K562 (cell line): ENCODE data around the gene KIF20A. TPM values are rescaled to one million over a fixed set of nuclear protein-coding genes. Genes with fewer than 3 reads are reported as not detected.

Experiments
- ATAC-seq: fragments of 200-7000 bp; cut with Tn5 transposase; 3 replicates; pipeline ENCODE4 v1.9.1; 2020; ENCODE audit warnings: moderate library complexity
- BruUV-seq: library from RNA; stranded (reverse); fragments of 400-500 nt; replicated peaks from 2 replicates; lab custom pipeline; 2021; lab: Mats Ljungman, UMichigan
- CTCF ChIA-PET: fragments of 300-600 bp; formaldehyde crosslinking; extraction: SDS; loops from one replicate; lab custom pipeline; 2021; ENCODE audit warnings: low intra/inter-chr PET ratio; lab: Yijun Ruan, JAX
- POLR2A ChIA-PET: fragments of 300-600, 350-650 bp; sonication (Branson Sonifier 250); formaldehyde crosslinking; extraction: SDS; loops from one replicate; lab custom pipeline; 2021; ENCODE audit warnings: antibody characterized with exemption, inconsistent platforms; lab: Yijun Ruan, JAX
- DNase-seq, 4 experiments: peaks; one replicate each; pipeline versions ENCODE4 v3.0.0 to v3.0.0-alpha.2; 2011 to 2018; ENCODE audit warnings: low spot score in 3 of 4, mixed read lengths in 3 of 4; ENCODE audit errors: extremely low read depth in 1 of 4
- FAIRE-seq: peaks from 2 replicates; lab custom pipeline; 2011; peaks lifted over from hg19 to GRCh38; lab: Jason Lieb, UNC
- H2AFZ ChIP-seq: 2 replicates; pipeline ENCODE4 v1.6.0; 2011; ENCODE audit warnings: low read depth, low read length, control low read depth, inconsistent platforms
- H3K27ac ChIP-seq: fragments of 200-600 bp; 3 replicates; pipeline ENCODE4 v1.8.0; 2011; ENCODE audit warnings: low read depth, mild to moderate bottlenecking, control low read depth, inconsistent platforms, low read length, moderate library complexity, mixed read lengths; ENCODE audit errors: extremely low read depth
- H3K27me3 ChIP-seq, 2 experiments: fragments of 300-600 bp in 1 of 2; 2 replicates in 1 of 2; 3 replicates in 1 of 2; pipeline versions ENCODE4 v1.6.0 to v1.8.0; 2011; ENCODE audit warnings: inconsistent platforms in 2 of 2, low read length in 2 of 2, mild to moderate bottlenecking in 1 of 2, mixed read lengths in 1 of 2, moderate library complexity in 1 of 2; ENCODE audit not compliant: control insufficient read depth in 2 of 2, insufficient read depth in 2 of 2
- H3K36me3 ChIP-seq: fragments of 300-600 bp; 3 replicates; pipeline ENCODE4 v1.8.0; 2011; ENCODE audit warnings: mild to moderate bottlenecking, low read length, inconsistent platforms; ENCODE audit not compliant: control insufficient read depth, insufficient read depth
- H3K4me1 ChIP-seq, 2 experiments: fragments of 200-600 bp in 1 of 2; replicated peaks in 1 of 2; 2 replicates in 1 of 2; 3 replicates in 1 of 2; pipeline versions ENCODE4 v1.5.1 to v1.8.0; 2011; ENCODE audit warnings: inconsistent platforms in 2 of 2, low read length in 2 of 2, mild to moderate bottlenecking in 1 of 2, mixed read lengths in 1 of 2, moderate library complexity in 1 of 2; ENCODE audit not compliant: control insufficient read depth in 2 of 2, insufficient read depth in 2 of 2
- H3K4me2 ChIP-seq: 2 replicates; pipeline ENCODE4 v1.6.1; 2011; ENCODE audit warnings: low read length, control low read depth, inconsistent platforms, mixed read lengths; ENCODE audit not compliant: insufficient read depth
- H3K4me3 ChIP-seq: fragments of 200-600 bp; sonication (generic), shearing (Covaris generic); 2 replicates; pipeline ENCODE4 v1.5.1; 2016; ENCODE audit warnings: control low read depth, inconsistent platforms
- H3K79me2 ChIP-seq: fragments of 200-600 bp; 3 replicates; pipeline ENCODE4 v1.8.0; 2011; ENCODE audit warnings: low read length, inconsistent platforms; ENCODE audit not compliant: control insufficient read depth, insufficient read depth
- H3K9ac ChIP-seq, 2 experiments: 2 replicates each; pipeline versions ENCODE4 v1.6.0 to v1.6.1; 2011; ENCODE audit warnings: low read depth in 2 of 2, low read length in 2 of 2, control low read depth in 1 of 2, inconsistent platforms in 1 of 2, mild to moderate bottlenecking in 1 of 2, mixed read lengths in 1 of 2; ENCODE audit not compliant: insufficient read depth in 1 of 2
- H3K9me1 ChIP-seq: one replicate; pipeline ENCODE4 v1.6.0; 2011; ENCODE audit warnings: inconsistent platforms, mild to moderate bottlenecking, low read length, moderate library complexity; ENCODE audit not compliant: control insufficient read depth, insufficient read depth
- H3K9me3 ChIP-seq: replicated peaks from 2 replicates; pipeline ENCODE4 v1.5.1; 2011; ENCODE audit warnings: low read depth, low read length, inconsistent platforms; ENCODE audit not compliant: control insufficient read depth, insufficient read depth
- H4K20me1 ChIP-seq: replicated peaks from 2 replicates; pipeline ENCODE4 v1.6.1; 2011; ENCODE audit warnings: low read length, inconsistent platforms, mixed read lengths; ENCODE audit not compliant: control insufficient read depth, insufficient read depth
- MBD1 ChIP-seq: fragments of 250-450 bp; sonication (Bioruptor Pico); IDR thresholded peaks from 2 replicates; pipeline ENCODE4 v1.8.0; 2022; ENCODE audit warnings: inconsistent platforms
- PHB ChIP-seq: fragments of 250-450 bp; sonication (Bioruptor Pico); IDR thresholded peaks from 2 replicates; pipeline ENCODE4 v1.5.0; 2021
- PHF8 ChIP-seq: fragments of 200-600 bp; sonication (generic); IDR thresholded peaks from 2 replicates; pipeline ENCODE4 v1.6.1; 2012; ENCODE audit warnings: mixed run types, mild to moderate bottlenecking, inconsistent platforms, low read length, moderate library complexity, borderline replicate concordance
- TFE3 ChIP-seq: fragments of 450-650 bp; formaldehyde crosslinking; IDR thresholded peaks from 2 replicates; pipeline ENCODE4 v1.4.0; 2020; ENCODE audit warnings: mild to moderate bottlenecking, mixed read lengths
- TSC22D4 ChIP-seq: fragments of 450-650 bp; IDR thresholded peaks from 2 replicates; pipeline ENCODE4 v1.6.1; 2016; ENCODE audit warnings: missing genetic modification characterization, missing biosample characterization, control low read depth
- XRCC4 ChIP-seq: IDR thresholded peaks from one replicate; pipeline ENCODE4 v1.6.1; 2011; ENCODE audit not compliant: insufficient read depth, insufficient read length; ENCODE audit errors: extremely low read depth
- ZNF280A ChIP-seq: fragments of 450-650 bp; IDR thresholded peaks from 2 replicates; pipeline ENCODE4 v1.6.1; 2018; ENCODE audit warnings: mild to moderate bottlenecking, low read depth; ENCODE audit not compliant: partially characterized antibody
- ZNF592 ChIP-seq: fragments of 450-650 bp; IDR thresholded peaks from 2 replicates; pipeline ENCODE4 v1.6.1; 2017; ENCODE audit warnings: antibody characterized with exemption, mild to moderate bottlenecking
- in situ Hi-C: fragments of 300-500 bp; cut with MboI; formaldehyde crosslinking; loops from 4 replicates; pipeline ENCODE4 v1.15.0; 2018; ENCODE audit warnings: inconsistent platforms, mixed read lengths
- intact Hi-C: fragments of 100-400 bp; cut with micrococcal nuclease; formaldehyde crosslinking; loops from 2 replicates; pipeline ENCODE4 v1.14.2; 2022
- polyA plus RNA-seq, 8 experiments: library from polyadenylated mRNA; depleted of rRNA in 4 of 8; stranded (reverse) in 5 of 8; unstranded in 3 of 8; fragments of >200 nt; fragmentation: Nextera tagmentation in 2 of 8; fragmentation: Illumina TruSeq in 1 of 8; extraction: Ambion mirVana in 2 of 8; extraction: Trizol in 1 of 8; gene quantifications; 2 replicates each; pipeline versions ENCODE4 v1.2.1 to v1.2.3, GENCODE V29; 2011 to 2014; ENCODE audit warnings: inconsistent platforms in 1 of 8, missing spikeins in 1 of 8
- total RNA-seq, 7 experiments: library from RNA; depleted of rRNA in 6 of 7; stranded (reverse); fragments of >200 nt in 6 of 7; fragmentation: Illumina TruSeq in 2 of 7; extraction: Trizol in 2 of 7; gene quantifications; 2 replicates each; pipeline versions ENCODE4 v1.2.1 to v1.2.3, GENCODE V29; 2011 to 2021; ENCODE audit warnings: low replicate concordance in 1 of 7

Gene KIF20A
- total and polyA plus RNA-seq, 9 of the 15 experiments (the other 6 are each of a cell fraction or from before 2014, with no cell fraction given) = 36.8 to 61.2 (median 55.5) TPM

GRCh38 chr5:138163721-138164120, 15.2 kb upstream of the KIF20A start:
- in situ Hi-C loops = no loop called here

More at GRCh38 chr5:138163721-138164120, 15.2 kb upstream of the KIF20A start:
- FAIRE-seq = no peak
- Histone ChIP-seq H3K27ac (no peak overlapping the region), H3K9me3 (no peaks in the 10 kb centered on the region), H4K20me1 (peaks cover 4% of the 10 kb centered on the region; the same call in 1 of the 2 replicates), H3K36me3 (peaks cover 97% of the 10 kb centered on the region), H3K9ac (no peak overlapping the region), H3K9me1 (no peaks in the 10 kb centered on the region), H3K4me2 (no peak overlapping the region), H3K4me1 (no peaks in the 10 kb centered on the region), H3K27me3 (no peaks in the 10 kb centered on the region), H3K79me2 (no peaks in the 10 kb centered on the region), H2AFZ (no peak overlapping the region), H3K4me3 (no peak overlapping the region)
- ChIA-PET CTCF (interaction anchor here (0.6 kb wide), 1 partner anchor 939 kb away, joined by 4 read pairs; no protein-coding TSS in a partner anchor), POLR2A (interaction anchor here (1.1 to 2.0 kb wide), 4 partner anchors 14 to 38 kb away, joined by 3 to 6 read pairs (median 4); no protein-coding TSS in a partner anchor)
- DNase-seq = no peak
- intact Hi-C loops = no loop called here
- no peak for TF ChIP-seq TSC22D4 (tag)
- no peak for TF ChIP-seq ZNF280A
- no peak for TF ChIP-seq PHF8
- TF ChIP-seq PHB (CRISPR knock-in tag) = no peak
- no peak for TF ChIP-seq ZNF592
- no peak for TF ChIP-seq MBD1 (CRISPR knock-in tag)
- TF ChIP-seq XRCC4 = no peak
- no peak for TF ChIP-seq TFE3 (CRISPR knock-in tag)
- ATAC-seq = no peak
- BruUV-seq = no TSS peak
